Measurements from ENCODE around the gene TANK. TPM values are rescaled to one million over a fixed set of nuclear protein-coding genes. Genes with fewer than 3 reads are reported as not detected.

The TANK gene
- total and polyA plus RNA-seq, 2 donors (not counting 3 experiments of a cell fraction or from before 2014, with no cell fraction given) = 33.3 to 83.2 TPM

GRCh38 chr2:161241894-161242293 is 81.7 kb downstream of the TANK start:
- FAIRE-seq (no peak), DNase-seq (ENCODE audit: low read depth, low spot score) (no peak)
- Histone ChIP-seq H3K36me3 (ENCODE audit: control insufficient read depth in 2 of 2, extremely low read depth in 1 of 2, insufficient read depth in 2 of 2, low read length in 2 of 2) (no peaks in the 10 kb centered on the region), H3K4me1 (ENCODE audit: control insufficient read depth, extremely low read depth, insufficient read depth, low read length) (peaks cover 12% of the 10 kb centered on the region), H3K4me2 (ENCODE audit: insufficient read depth, low read length) (no peak overlapping the region), H4K20me1 (replicated peaks; ENCODE audit: control insufficient read depth, extremely low read depth, insufficient read depth, low read length) (no peaks in the 10 kb centered on the region), H3K9ac (replicated peaks; ENCODE audit: extremely low read depth, insufficient read depth, low read length) (no peak overlapping the region), H3K27me3 (ENCODE audit: control insufficient read depth in 2 of 2, insufficient read depth in 2 of 2, low read length in 2 of 2) (peaks cover 0 to 2% of the 10 kb centered on the region in 2 experiments), H3K9me1 (replicated peaks; ENCODE audit: control insufficient read depth, extremely low read depth, insufficient read depth, low read length) (no peaks in the 10 kb centered on the region), H3K27ac (ENCODE audit: insufficient read depth, low read depth, low read length) (no peak overlapping the region), H3K9me3 (replicated peaks; ENCODE audit: control insufficient read depth, insufficient read depth, low read length) (no peaks in the 10 kb centered on the region), H2AFZ (ENCODE audit: low read depth, low read length) (no peak overlapping the region), H3K79me2 (ENCODE audit: control insufficient read depth, insufficient read depth, low read length) (no peaks in the 10 kb centered on the region), H3K4me3 (replicated peaks in 1 of 3; ENCODE audit: insufficient read depth in 1 of 3, low read depth in 1 of 3, low read length in 3 of 3) (no peak overlapping the region)
- intact Hi-C loops (cut with micrococcal nuclease) (no loop called here), dilution Hi-C loops (cut with MboI; ENCODE audit: extremely low pct_ligation_motif_present, low sequenced_read_pairs) (no loop called here)
- ChIA-PET CTCF (interaction anchor here (1.1 to 2.6 kb wide), 4 partner anchors 9 to 32 kb away, joined by 3 to 12 read pairs (median 4); no protein-coding TSS in a partner anchor), POLR2A (no interaction called here)
- TF ChIP-seq EZH2 (IDR thresholded peaks at IDR 0.05; ENCODE audit: borderline replicate concordance, low read depth, low read length, severe bottlenecking) (no peak), POLR2A (IDR thresholded peaks at IDR 0.05; ENCODE audit: low read depth, low read length) (no peak), FOS (IDR thresholded peaks at IDR 0.05; ENCODE audit: borderline replicate concordance, insufficient read depth, low read length) (no peak), POLR2AphosphoS5 (IDR thresholded peaks at IDR 0.05; ENCODE audit: insufficient read depth, low read depth, low read length) (no peak)
- TF ChIP-seq, protein P1, sequence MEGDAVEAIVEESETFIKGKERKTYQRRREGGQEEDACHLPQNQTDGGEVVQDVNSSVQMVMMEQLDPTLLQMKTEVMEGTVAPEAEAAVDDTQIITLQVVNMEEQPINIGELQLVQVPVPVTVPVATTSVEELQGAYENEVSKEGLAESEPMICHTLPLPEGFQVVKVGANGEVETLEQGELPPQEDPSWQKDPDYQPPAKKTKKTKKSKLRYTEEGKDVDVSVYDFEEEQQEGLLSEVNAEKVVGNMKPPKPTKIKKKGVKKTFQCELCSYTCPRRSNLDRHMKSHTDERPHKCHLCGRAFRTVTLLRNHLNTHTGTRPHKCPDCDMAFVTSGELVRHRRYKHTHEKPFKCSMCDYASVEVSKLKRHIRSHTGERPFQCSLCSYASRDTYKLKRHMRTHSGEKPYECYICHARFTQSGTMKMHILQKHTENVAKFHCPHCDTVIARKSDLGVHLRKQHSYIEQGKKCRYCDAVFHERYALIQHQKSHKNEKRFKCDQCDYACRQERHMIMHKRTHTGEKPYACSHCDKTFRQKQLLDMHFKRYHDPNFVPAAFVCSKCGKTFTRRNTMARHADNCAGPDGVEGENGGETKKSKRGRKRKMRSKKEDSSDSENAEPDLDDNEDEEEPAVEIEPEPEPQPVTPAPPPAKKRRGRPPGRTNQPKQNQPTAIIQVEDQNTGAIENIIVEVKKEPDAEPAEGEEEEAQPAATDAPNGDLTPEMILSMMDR (IDR thresholded peaks at IDR 0.05; ENCODE audit: extremely low read depth in 1 of 2, insufficient read depth in 1 of 2, low read depth in 1 of 2, low read length in 2 of 2) = no peak
- TF ChIP-seq, protein P2, sequence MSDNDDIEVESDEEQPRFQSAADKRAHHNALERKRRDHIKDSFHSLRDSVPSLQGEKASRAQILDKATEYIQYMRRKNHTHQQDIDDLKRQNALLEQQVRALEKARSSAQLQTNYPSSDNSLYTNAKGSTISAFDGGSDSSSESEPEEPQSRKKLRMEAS (IDR thresholded peaks at IDR 0.05; ENCODE audit: insufficient read depth, insufficient read length) = no peak
- no TSS peak for BruUV-seq (replicated peaks)
